ENCODE data around the gene WEE2.

The WEE2 gene

GRCh38 chr7:141691961-141692360 is 16.2 kb upstream of the WEE2 start:
- DNase-seq: no peak

- no peak for DNase-seq
Observed at GRCh38 chr7:141693082-141693481, 15.1 kb upstream of the WEE2 start.

- no peak for DNase-seq
Observed at GRCh38 chr7:141695803-141696289, 12.3 kb upstream of the WEE2 start.

DNA sequence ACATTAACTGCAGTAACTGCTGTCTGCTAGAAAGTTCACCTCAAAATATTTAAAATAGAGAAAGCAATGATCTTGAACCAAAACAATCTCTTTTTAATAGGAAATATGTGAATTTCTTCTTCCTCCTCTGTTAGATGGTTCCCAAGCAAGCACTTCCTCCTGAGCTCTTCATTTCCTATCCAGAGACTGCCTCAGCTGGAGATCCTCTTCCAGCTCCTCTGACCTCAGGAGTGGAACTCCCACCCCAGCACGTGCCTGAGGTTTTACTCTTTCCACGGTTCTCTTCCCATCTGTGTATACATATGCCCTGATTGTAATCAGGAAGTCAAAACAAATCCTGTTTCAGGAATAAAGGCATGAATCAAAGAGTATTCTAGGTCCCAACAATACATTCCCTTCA is 11.8 kb upstream of the WEE2 start:
- no peak for DNase-seq

- DNase-seq: no peak
Observed at GRCh38 chr7:141697211-141697871, 10.8 kb upstream of the WEE2 start.

DNA sequence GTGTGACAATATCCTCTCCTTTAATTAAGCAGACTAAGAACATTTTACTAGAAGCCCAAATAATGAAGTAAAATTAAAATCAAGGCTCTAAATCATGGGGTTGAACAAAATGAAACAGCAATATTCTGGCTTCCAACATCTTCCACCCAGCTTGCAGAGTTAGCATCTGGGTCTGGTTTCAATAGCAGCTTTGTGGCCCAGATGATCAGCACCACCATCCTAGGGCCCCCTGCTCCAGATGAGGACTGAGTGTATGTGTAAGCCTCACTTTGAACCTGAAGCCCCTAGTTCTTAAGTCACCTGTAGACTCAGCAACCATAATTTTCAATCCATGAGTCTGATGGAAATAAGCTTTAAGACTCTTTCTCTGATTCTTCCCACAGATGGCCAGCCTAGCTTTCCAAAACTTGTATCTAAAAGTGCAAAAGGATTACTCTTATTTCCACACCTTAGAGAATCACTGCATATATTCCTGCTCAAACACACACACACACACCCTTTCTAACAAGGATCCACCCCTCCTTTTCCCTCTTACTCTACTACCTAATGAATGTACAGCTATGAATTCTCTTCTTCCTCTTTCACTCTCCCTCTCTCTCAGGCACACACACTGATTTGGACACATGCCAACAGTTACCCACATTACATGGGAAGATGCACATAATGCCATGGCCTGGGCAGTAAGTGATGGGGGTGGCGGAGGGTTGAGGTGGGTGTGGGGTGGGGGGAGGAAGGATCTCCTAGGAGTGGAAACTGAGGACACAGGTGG is 9.7 kb upstream of the WEE2 start:
- peak; percentile 10 for DNase-seq

DNA sequence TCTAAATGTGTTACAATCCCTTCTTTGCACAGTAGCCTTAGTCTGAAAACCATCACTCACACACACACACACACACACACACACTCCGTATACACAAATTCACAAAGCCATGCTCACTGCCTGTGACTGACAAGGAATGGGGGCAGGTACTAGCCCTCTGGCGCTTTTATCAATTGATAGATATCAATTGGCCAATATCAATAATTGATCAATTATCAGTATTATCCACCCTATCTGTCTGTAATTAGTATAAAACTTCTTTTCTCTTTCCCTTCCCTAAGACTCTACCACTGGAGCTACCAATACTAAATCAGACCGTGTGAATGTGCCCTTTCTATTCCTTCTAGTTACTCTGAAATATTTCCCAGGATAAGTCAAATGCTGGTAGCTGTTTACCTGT is 8.3 kb upstream of the WEE2 start:
- DNase-seq: no peak

DNA sequence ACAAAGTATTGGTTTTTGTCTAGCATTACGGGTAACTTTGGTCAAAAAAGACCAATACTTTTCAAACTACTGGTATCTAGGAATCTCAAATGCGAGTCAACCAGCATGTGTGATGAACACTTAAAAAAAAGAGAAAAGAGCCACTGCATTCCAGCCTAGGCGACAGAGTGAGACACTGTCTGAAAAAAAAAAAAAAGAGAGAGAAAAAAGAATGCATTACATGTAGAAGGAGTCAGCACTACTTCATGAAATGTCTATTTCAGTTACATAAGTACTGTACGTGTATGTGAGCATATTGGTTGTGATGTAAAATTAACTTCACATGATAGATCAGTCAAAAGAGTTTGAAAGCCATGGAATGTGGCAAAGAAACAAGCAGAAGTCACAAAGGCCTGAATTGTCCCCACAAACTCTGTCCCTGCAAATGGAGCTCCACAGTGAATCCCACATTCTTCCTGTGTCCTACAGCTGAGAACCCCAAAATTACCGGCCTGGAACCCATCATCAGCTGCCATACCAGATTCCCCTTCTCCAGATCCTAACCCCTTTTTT is 7.8 kb upstream of the WEE2 start:
- DNase-seq: no peak

GRCh38 chr7:141700848-141701371 is 7.2 kb upstream of the WEE2 start:
- DNase-seq: peak; percentile 26

DNA sequence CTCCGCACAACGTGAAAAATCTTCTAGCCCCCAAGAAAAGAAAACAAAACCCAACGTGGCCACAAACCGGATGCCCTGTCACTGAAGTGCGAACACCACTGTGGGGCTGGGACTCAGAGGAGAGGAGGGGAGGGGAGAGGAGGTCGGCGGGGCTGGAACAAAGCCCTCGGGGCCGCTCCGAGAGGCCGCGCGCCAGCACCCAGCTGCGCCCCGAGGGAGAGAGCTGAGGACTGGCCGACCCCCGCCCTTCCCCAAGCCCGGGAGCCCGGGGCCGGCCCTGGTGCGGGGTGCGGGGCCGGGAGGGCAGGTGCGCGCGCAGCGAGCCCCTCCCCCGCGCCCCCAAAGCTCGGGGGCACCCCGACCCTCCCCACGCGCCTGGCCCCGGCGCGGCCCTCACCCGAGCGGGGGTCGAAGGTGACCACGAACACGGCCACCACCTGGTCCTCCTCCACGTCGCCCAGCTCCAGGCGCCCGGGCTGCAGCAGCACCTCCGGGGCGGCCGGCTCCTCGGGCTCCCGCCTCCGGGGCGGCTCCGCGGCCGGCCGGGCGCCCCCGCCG is 6.6 kb upstream of the WEE2 start:
- peak; percentile 72 for DNase-seq

DNA sequence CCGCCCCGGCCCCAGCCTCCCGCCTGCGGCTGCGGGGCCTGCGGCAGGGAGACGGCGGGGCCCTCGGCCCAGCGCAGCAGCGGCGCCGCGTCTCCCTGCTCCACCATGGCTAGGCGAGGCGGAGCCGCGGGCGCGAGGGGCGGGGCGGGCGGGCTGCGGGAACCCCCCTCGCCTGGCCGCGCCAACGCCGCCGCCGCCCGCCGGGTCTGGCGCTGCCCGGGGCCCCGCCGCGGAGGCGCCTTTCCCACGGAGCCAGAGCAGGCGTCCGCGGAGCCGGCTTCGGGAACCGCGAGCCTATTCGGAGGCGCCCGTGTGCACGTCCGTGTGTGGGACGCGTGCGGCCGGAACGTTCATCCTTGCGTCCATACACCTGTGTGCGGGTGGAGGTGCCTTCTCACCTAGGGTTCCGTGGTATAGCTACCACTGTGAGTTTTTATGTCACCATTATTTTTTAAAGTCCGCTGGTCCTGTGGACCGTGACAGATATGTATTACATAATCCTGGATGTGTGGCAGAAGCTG is 6.0 kb upstream of the WEE2 start, which contains the start of gene DENND11:
Gene DENND11 (minus strand): TSS at position 120 of the 521 bp plus-strand sequence. CDS start 13 bp downstream, at position 107.
- peak; percentile 73 for DNase-seq

- no peak for DNase-seq
Observed at GRCh38 chr7:141702892-141703291, 5.3 kb upstream of the WEE2 start.

GRCh38 chr7:141704112-141704511 is 4.0 kb upstream of the WEE2 start:
- no peak for DNase-seq

DNA sequence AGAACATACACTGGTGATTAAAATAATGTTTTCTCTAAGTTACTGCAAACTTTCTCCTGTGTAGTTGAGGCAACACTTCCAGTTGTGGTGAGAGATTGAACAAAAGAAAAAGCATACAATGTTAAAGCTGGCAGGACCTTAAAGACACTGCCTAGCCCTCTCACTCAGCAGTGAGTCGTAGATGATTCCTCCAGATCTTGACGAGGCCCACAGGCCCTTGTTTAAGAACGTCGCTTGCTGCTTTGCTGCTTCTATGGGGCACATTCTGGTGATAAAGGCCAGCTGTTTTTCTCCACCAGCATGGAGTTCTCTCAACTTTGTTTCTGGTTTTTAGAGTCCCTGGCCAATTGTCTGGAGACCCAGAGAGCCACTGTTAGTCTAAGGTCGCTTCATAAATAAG is 3.4 kb upstream of the WEE2 start:
- no peak for DNase-seq

DNA sequence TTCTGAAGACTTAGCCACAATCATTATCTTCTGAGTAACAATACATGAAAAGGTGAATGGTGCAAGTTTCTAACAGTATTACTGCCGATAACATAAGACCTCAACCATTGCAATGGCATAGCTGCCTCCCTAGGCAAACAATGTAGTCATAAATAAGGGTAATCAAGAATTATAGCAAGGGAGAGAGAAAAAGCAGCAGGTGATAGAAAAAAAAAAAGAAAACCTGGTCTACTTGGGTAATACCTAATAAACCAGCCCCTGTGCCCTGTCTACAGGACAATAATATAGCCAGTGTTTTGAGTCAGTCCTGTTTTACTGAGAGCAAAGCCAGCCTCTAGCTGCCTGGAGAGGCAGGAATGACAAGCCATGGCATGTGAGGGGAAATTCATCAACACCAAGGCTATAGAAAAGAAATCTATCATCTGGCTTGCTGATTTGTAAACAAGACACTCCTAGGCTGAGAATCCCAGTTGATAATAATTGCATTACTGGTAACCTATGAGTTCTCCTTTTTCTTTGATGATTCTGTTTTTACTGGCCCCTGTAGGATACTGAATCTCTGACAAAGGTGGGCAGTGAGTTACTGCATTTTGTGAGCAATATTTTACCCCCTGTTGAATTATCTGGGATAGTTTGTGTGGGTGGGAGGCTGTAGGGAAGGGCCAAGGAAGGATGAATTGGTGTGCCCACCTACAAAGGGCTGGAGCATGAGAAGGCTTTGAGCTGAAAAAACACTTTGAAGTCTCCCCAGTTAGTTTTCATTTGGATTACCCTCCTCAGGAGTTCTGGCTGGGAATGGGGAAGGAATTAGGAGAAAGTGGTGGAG is 1.7 kb upstream of the WEE2 start:
- no peak for DNase-seq

DNA sequence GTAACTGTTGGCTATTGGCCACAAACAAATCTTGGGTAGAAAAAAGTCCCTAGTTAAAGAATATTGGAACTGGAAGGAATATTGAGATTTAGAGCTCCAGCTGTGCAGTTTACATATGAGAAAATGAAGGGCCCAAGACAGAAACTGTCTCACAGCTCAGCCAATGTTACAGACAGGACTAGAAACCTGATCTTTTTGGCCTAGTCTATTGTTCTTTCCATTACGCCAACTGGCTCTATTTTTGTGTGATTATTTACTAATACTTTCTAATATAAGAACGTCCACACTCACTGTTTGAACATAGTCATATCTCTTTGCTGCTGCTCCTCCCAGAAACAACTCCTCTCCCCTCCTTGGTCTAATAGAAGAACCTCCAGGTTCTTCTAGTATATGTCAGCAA is 1.2 kb downstream of the WEE2 start:
- DNase-seq: no peak

GRCh38 chr7:141709749-141710148 is 1.6 kb downstream of the WEE2 start:
- DNase-seq: no peak

- no peak for DNase-seq
Observed at GRCh38 chr7:141710301-141710700, 2.1 kb downstream of the WEE2 start.

GRCh38 chr7:141712603-141713255 is 4.6 kb downstream of the WEE2 start:
- no peak for DNase-seq

DNA sequence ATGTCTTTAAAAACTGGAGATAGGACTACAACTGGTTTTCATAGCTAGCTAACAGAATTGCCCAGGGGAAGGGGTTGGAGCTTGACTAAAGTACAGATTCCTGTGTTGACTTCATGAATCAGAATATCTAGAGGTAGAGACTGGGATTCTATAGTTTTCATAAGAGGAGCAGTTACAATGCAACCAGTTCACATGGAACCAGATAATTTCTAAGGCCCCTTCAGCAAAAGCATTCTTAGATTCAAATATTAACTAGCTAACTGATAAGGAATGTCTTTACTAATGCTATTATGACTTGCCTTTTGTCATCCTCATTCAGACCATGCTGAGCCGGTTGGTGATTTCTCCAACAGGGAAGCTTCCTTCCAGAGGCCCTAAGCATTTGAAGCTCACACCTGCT is 5.7 kb downstream of the WEE2 start:
- DNase-seq: no peak

DNA sequence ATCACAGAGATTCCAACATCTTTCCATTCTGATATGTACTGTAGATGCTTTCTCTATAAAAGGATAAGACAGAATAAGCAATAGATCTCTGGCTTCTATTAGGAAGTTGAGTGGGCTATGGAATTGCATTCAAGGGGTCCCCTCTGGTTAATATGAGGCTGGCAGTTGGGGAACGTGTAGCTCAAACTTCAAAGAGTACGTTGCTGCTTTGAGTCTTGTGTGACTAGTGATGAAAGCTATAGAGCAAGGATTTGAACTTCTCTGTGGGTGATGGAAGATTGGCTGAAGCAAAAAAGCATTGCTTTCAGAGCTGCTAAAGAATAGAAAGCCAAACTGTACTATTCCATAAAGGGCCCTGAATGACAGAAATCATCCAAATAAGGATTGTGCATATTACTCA is 6.4 kb downstream of the WEE2 start:
- no peak for DNase-seq

DNA sequence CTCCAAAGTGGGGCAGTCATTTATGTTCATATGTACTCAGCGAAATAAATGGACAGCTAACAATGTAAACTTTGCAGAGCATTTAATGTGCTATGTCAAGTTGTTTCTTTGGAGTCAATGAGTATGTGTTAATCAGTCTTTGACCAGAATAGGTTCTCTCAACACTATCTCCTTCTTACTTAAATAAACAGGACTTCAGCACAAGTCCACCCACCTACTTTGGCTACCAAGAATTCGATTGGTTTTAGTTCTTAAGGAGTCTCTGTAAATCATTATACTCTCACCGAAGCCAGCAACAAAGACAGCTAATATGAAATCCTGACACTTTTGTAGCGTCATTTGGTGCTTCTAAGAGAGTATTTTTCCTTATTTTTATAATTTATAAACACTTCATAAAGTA is 6.9 kb downstream of the WEE2 start:
- no peak for DNase-seq

Data from CD4-positive, alpha-beta T cell treated with Interleukin-17A for 4 hours (primary cell).